ENCODE measurements around the gene MTHFD1.

DNA sequence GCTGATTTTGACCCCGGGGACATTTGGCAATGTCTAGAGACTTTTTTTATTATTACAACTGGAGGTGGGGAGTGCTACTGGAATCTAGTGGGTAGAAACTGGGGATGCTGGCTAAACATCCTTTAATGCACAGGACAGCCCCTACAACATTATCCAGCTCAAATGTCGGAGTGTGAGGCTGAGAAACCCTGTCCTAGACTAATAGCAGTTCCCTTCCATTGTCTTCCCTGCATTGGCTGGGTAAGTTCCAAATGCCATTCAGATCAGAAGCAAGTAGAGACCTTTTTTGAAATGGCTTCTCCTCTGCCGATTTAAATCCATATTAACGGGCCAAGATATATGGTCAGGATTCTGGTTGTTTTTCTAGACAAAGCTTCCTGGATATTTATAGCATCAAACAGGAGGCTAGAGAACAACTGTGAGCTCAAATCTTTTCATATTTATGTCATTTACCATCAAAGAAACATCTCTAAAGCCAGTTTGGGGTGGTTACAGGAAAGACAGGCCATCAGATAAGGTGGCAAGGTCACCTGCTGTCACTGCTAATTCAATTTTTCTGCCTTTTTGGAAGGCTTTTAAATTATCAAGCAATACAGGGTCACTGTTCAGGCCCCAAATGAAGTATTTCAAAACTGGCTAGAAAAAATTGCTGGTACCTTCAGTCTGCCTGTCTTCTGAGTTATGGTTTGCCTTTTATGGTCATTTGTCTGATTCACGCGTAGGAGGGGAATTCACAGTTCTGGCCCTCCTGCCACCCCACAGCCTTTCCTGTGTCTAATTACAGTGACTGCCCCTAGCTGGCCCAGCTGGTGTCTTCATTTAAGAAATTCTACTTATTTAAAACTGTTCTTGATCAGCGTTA, 57.1 kb downstream of the MTHFD1 start:
- TF ChIP-seq, protein P1, sequence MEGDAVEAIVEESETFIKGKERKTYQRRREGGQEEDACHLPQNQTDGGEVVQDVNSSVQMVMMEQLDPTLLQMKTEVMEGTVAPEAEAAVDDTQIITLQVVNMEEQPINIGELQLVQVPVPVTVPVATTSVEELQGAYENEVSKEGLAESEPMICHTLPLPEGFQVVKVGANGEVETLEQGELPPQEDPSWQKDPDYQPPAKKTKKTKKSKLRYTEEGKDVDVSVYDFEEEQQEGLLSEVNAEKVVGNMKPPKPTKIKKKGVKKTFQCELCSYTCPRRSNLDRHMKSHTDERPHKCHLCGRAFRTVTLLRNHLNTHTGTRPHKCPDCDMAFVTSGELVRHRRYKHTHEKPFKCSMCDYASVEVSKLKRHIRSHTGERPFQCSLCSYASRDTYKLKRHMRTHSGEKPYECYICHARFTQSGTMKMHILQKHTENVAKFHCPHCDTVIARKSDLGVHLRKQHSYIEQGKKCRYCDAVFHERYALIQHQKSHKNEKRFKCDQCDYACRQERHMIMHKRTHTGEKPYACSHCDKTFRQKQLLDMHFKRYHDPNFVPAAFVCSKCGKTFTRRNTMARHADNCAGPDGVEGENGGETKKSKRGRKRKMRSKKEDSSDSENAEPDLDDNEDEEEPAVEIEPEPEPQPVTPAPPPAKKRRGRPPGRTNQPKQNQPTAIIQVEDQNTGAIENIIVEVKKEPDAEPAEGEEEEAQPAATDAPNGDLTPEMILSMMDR (IDR thresholded peaks at IDR 0.05) = no peak
- no peak for TF ChIP-seq POLR2A (IDR thresholded peaks at IDR 0.05)
- TF ChIP-seq POLR2AphosphoS5 (IDR thresholded peaks at IDR 0.05) = no peak
- TF ChIP-seq EP300 (IDR thresholded peaks at IDR 0.05) = no peak
